HEK293 (cell line): ENCODE measurements around the gene RASL11A.
A peak's percentile ranks its signal among the peaks of the same experiment; 100 is the strongest.

ENCODE experiments used
- CTCF ChIA-PET: fragments of 350-600 bp; formaldehyde crosslinking; extraction: SDS; loops from one replicate; lab custom pipeline; 2021; ENCODE audit warnings: antibody characterized with exemption; lab: Yijun Ruan, JAX
- POLR2A ChIA-PET: fragments of 300-600 bp; formaldehyde crosslinking; extraction: SDS; loops from one replicate; lab custom pipeline; 2020; ENCODE audit warnings: antibody characterized with exemption, inconsistent platforms; lab: Yijun Ruan, JAX
- H3K27ac ChIP-seq: fragments of 200-500 bp; sonication (Bioruptor generic); 2 replicates; pipeline ENCODE4 v1.5.1; 2014; ENCODE audit warnings: low read depth, low read length, control low read depth, inconsistent platforms; ENCODE audit errors: extremely low read depth
- H3K36me3 ChIP-seq, 2 experiments: fragments of 200-500 bp in 1 of 2; sonication (Bioruptor generic) in 1 of 2; 1 replicate in 1 of 2; 2 replicates in 1 of 2; pipeline ENCODE4 v1.5.1; 2014 to 2017; ENCODE audit warnings: inconsistent platforms in 2 of 2, low read length in 2 of 2; ENCODE audit not compliant: control insufficient read depth in 2 of 2, insufficient read depth in 1 of 2
- H3K4me1 ChIP-seq: fragments of 200-500 bp; sonication (Bioruptor generic); 2 replicates; pipeline ENCODE4 v1.5.1; 2014; ENCODE audit warnings: mild to moderate bottlenecking, low read length, inconsistent platforms; ENCODE audit not compliant: control insufficient read depth, insufficient read depth
- H3K4me3 ChIP-seq: 2 replicates; pipeline ENCODE4 v1.5.1; 2011; ENCODE audit warnings: low read depth, mild to moderate bottlenecking, control low read depth, low read length, moderate library complexity
- H3K9me3 ChIP-seq: fragments of 200-500 bp; sonication (Bioruptor generic); 2 replicates; pipeline ENCODE4 v1.5.1; 2014; ENCODE audit warnings: low read depth, low read length, inconsistent platforms; ENCODE audit not compliant: control insufficient read depth, insufficient read depth
- BCL11B ChIP-seq: fragments of 450-650 bp; formaldehyde crosslinking; IDR thresholded peaks from 2 replicates; pipeline ENCODE4 v1.5.1; 2016; ENCODE audit warnings: low read depth, missing biosample characterization, missing genetic modification characterization
- GLI4 ChIP-seq: fragments of 450-650 bp; formaldehyde crosslinking; IDR thresholded peaks from 2 replicates; pipeline ENCODE4 v1.5.1; 2016; ENCODE audit warnings: missing biosample characterization, missing genetic modification characterization
- KLF16 ChIP-seq: fragments of 450-650 bp; formaldehyde crosslinking; IDR thresholded peaks from 2 replicates; pipeline ENCODE4 v1.5.1; 2017; ENCODE audit warnings: missing biosample characterization, missing genetic modification characterization
- MZF1 ChIP-seq: fragments of 450-650 bp; formaldehyde crosslinking; IDR thresholded peaks from 2 replicates; pipeline ENCODE4 v1.5.1; 2017; ENCODE audit warnings: missing biosample characterization, missing genetic modification characterization, borderline replicate concordance
- SCRT2 ChIP-seq: fragments of 450-650 bp; formaldehyde crosslinking; IDR thresholded peaks from 2 replicates; pipeline ENCODE4 v1.5.1; 2016; ENCODE audit warnings: missing biosample characterization, missing genetic modification characterization
- SP3 ChIP-seq: fragments of 450-650 bp; formaldehyde crosslinking; IDR thresholded peaks from 2 replicates; pipeline ENCODE4 v1.5.1; 2016; ENCODE audit warnings: missing biosample characterization, missing genetic modification characterization
- ZBTB21 ChIP-seq: fragments of 450-650 bp; formaldehyde crosslinking; IDR thresholded peaks from 2 replicates; pipeline ENCODE4 v1.5.1; 2017; ENCODE audit warnings: missing biosample characterization, missing genetic modification characterization
- ZEB2 ChIP-seq: fragments of 450-650 bp; formaldehyde crosslinking; IDR thresholded peaks from 2 replicates; pipeline ENCODE4 v1.5.1; 2016; ENCODE audit warnings: missing biosample characterization, missing genetic modification characterization
- ZNF133 ChIP-seq: fragments of 450-650 bp; formaldehyde crosslinking; IDR thresholded peaks from 2 replicates; pipeline ENCODE4 v1.5.1; 2016; ENCODE audit warnings: missing biosample characterization, missing genetic modification characterization
- ZNF2 ChIP-seq: fragments of 450-650 bp; formaldehyde crosslinking; IDR thresholded peaks from 2 replicates; pipeline ENCODE4 v1.5.1; 2016; ENCODE audit warnings: missing biosample characterization, missing genetic modification characterization
- ZNF302 ChIP-seq: fragments of 450-650 bp; formaldehyde crosslinking; IDR thresholded peaks from 2 replicates; pipeline ENCODE4 v1.5.1; 2016; ENCODE audit warnings: missing biosample characterization, missing genetic modification characterization, low read depth
- ZNF37A ChIP-seq: fragments of 450-650 bp; IDR thresholded peaks from 2 replicates; pipeline ENCODE4 v1.5.1; 2018; ENCODE audit warnings: missing biosample characterization, missing genetic modification characterization
- ZNF48 ChIP-seq: fragments of 450-650 bp; formaldehyde crosslinking; IDR thresholded peaks from 2 replicates; pipeline ENCODE4 v1.5.1; 2016; ENCODE audit warnings: missing biosample characterization, missing genetic modification characterization
- ZNF514 ChIP-seq: fragments of 450-650 bp; formaldehyde crosslinking; IDR thresholded peaks from 2 replicates; pipeline ENCODE4 v1.5.1; 2016; ENCODE audit warnings: missing biosample characterization, missing genetic modification characterization
- ZNF596 ChIP-seq: fragments of 450-650 bp; IDR thresholded peaks from 2 replicates; pipeline ENCODE4 v1.5.0; 2018; ENCODE audit warnings: missing biosample characterization, mild to moderate bottlenecking, missing genetic modification characterization, moderate library complexity
- ZNF610 ChIP-seq: fragments of 450-650 bp; formaldehyde crosslinking; IDR thresholded peaks from 2 replicates; pipeline ENCODE4 v1.5.1; 2016; ENCODE audit warnings: missing biosample characterization, missing genetic modification characterization, borderline replicate concordance
- ZNF654 ChIP-seq: fragments of 450-650 bp; formaldehyde crosslinking; IDR thresholded peaks from 2 replicates; pipeline ENCODE4 v1.5.1; 2016; ENCODE audit warnings: low read depth, missing biosample characterization, missing genetic modification characterization
- TF ChIP-seq, protein P1 (sequence below): fragments of 450-650 bp; formaldehyde crosslinking; IDR thresholded peaks from 2 replicates; pipeline ENCODE4 v1.5.1; 2016; ENCODE audit warnings: missing biosample characterization, missing genetic modification characterization
- TF ChIP-seq, protein P2 (sequence below): fragments of 450-650 bp; formaldehyde crosslinking; IDR thresholded peaks from 2 replicates; pipeline ENCODE4 v1.5.1; 2016; ENCODE audit warnings: missing biosample characterization, missing genetic modification characterization, borderline replicate concordance
- TF ChIP-seq, protein P3 (sequence below): fragments of 450-650 bp; formaldehyde crosslinking; IDR thresholded peaks from 2 replicates; pipeline ENCODE4 v1.5.1; 2016; ENCODE audit warnings: missing biosample characterization, missing genetic modification characterization
- TF ChIP-seq, protein P4 (sequence below): fragments of 450-650 bp; formaldehyde crosslinking; IDR thresholded peaks from 2 replicates; pipeline ENCODE4 v1.5.1; 2017; ENCODE audit warnings: missing biosample characterization, missing genetic modification characterization
- TF ChIP-seq, protein P5 (sequence below): fragments of 450-650 bp; formaldehyde crosslinking; IDR thresholded peaks from 2 replicates; pipeline ENCODE4 v1.5.1; 2016; ENCODE audit warnings: missing biosample characterization, missing genetic modification characterization

The RASL11A gene

DNA sequence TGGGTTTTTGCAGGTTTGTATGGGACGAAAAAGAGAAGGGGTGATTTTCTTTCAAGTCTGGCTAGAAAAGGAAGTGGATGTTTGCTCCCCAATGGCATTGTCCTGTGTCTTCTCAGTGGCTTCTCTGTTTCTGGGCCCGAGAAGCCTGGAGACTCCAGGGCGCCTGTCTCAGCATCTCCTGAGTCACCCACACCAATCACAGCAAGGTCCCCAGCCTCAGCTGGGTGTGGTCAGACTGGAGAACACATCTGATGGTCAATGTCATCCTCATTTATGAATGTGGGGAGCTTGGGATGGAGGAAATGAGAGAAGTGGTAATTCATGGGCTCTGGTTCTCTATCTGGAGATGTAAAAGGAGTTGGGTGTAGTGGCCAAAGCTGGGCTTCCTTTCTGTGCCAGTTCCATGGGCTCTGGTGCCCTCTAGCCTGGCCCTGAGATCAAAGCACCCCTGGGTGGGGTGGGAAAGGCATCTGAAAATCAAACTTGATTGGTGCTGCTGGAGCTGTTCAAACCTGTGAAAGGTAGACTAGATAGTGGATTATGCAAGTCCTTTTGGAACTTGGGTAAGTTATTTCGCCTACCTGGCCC, 13.4 kb downstream of the RASL11A start:
- H3K36me3 ChIP-seq, result no peaks in the 10 kb centered on the region
- CTCF ChIA-PET, result interaction anchor here (0.6 to 1.1 kb wide), 3 partner anchors 12 to 338 kb away, joined by 3 to 4 read pairs (median 3); no protein-coding TSS in a partner anchor
- no peak overlapping the region for H3K27ac ChIP-seq
- no peak overlapping the region for H3K4me3 ChIP-seq
- no peak for TF ChIP-seq BCL11B (tag by site-specific recombination)
- TF ChIP-seq ZNF654 (tag by site-specific recombination), result peak; percentile 16; the same call in 1 of the 2 replicates
- TF ChIP-seq ZNF133, result no peak
- TF ChIP-seq, protein P1, sequence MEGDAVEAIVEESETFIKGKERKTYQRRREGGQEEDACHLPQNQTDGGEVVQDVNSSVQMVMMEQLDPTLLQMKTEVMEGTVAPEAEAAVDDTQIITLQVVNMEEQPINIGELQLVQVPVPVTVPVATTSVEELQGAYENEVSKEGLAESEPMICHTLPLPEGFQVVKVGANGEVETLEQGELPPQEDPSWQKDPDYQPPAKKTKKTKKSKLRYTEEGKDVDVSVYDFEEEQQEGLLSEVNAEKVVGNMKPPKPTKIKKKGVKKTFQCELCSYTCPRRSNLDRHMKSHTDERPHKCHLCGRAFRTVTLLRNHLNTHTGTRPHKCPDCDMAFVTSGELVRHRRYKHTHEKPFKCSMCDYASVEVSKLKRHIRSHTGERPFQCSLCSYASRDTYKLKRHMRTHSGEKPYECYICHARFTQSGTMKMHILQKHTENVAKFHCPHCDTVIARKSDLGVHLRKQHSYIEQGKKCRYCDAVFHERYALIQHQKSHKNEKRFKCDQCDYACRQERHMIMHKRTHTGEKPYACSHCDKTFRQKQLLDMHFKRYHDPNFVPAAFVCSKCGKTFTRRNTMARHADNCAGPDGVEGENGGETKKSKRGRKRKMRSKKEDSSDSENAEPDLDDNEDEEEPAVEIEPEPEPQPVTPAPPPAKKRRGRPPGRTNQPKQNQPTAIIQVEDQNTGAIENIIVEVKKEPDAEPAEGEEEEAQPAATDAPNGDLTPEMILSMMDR (tag by site-specific recombination), result peak; percentile 47; the same call in 1 of the 2 replicates
- H3K4me1 ChIP-seq, result 0 out of 2 replicates have a peak, but pooled peaks cover 4% of the 10 kb centered on the region
- POLR2A ChIA-PET, result no interaction called here
- no peaks in the 10 kb centered on the region for H3K9me3 ChIP-seq

DNA sequence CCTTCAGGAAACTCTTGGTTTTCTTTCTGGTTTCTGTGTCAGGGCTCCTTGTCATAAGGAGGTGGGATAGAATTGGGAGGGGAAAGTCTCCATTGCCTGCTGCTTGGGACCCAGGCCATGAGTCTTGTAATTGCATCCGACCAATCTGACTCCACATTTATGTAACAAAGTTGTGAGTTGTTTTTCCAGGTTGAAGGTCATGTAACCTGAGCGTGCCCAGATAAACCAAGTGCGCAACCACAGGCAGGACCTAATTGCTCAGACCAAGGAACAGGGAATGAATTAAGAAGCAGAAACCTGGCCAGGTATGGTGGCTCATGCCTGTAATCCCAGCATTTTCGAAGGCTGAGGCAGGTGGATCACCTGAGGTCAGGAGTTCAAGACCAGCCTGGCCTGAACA, 17.8 kb downstream of the RASL11A start:
- ChIA-PET CTCF (no interaction called here), POLR2A (no interaction called here)
- H3K9me3 ChIP-seq, result no peaks in the 10 kb centered on the region
- H3K36me3 ChIP-seq, result no peaks in the 10 kb centered on the region
- TF ChIP-seq MZF1, result no peak
- TF ChIP-seq ZNF37A (tag by site-specific recombination), result no peak
- no peak for TF ChIP-seq ZNF48 (tag by site-specific recombination)
- TF ChIP-seq ZNF302 (tag by site-specific recombination), result no peak
- TF ChIP-seq ZNF596 (tag by site-specific recombination), result no peak
- no peak for TF ChIP-seq SP3 (tag by site-specific recombination)
- no peak for TF ChIP-seq GLI4
- TF ChIP-seq, protein P2, sequence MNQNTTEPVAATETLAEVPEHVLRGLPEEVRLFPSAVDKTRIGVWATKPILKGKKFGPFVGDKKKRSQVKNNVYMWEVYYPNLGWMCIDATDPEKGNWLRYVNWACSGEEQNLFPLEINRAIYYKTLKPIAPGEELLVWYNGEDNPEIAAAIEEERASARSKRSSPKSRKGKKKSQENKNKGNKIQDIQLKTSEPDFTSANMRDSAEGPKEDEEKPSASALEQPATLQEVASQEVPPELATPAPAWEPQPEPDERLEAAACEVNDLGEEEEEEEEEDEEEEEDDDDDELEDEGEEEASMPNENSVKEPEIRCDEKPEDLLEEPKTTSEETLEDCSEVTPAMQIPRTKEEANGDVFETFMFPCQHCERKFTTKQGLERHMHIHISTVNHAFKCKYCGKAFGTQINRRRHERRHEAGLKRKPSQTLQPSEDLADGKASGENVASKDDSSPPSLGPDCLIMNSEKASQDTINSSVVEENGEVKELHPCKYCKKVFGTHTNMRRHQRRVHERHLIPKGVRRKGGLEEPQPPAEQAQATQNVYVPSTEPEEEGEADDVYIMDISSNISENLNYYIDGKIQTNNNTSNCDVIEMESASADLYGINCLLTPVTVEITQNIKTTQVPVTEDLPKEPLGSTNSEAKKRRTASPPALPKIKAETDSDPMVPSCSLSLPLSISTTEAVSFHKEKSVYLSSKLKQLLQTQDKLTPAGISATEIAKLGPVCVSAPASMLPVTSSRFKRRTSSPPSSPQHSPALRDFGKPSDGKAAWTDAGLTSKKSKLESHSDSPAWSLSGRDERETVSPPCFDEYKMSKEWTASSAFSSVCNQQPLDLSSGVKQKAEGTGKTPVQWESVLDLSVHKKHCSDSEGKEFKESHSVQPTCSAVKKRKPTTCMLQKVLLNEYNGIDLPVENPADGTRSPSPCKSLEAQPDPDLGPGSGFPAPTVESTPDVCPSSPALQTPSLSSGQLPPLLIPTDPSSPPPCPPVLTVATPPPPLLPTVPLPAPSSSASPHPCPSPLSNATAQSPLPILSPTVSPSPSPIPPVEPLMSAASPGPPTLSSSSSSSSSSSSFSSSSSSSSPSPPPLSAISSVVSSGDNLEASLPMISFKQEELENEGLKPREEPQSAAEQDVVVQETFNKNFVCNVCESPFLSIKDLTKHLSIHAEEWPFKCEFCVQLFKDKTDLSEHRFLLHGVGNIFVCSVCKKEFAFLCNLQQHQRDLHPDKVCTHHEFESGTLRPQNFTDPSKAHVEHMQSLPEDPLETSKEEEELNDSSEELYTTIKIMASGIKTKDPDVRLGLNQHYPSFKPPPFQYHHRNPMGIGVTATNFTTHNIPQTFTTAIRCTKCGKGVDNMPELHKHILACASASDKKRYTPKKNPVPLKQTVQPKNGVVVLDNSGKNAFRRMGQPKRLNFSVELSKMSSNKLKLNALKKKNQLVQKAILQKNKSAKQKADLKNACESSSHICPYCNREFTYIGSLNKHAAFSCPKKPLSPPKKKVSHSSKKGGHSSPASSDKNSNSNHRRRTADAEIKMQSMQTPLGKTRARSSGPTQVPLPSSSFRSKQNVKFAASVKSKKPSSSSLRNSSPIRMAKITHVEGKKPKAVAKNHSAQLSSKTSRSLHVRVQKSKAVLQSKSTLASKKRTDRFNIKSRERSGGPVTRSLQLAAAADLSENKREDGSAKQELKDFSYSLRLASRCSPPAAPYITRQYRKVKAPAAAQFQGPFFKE (tag by site-specific recombination), result no peak
- no peak for TF ChIP-seq ZBTB21 (tag by site-specific recombination)
- no peak for TF ChIP-seq ZNF2
- TF ChIP-seq, protein P3, sequence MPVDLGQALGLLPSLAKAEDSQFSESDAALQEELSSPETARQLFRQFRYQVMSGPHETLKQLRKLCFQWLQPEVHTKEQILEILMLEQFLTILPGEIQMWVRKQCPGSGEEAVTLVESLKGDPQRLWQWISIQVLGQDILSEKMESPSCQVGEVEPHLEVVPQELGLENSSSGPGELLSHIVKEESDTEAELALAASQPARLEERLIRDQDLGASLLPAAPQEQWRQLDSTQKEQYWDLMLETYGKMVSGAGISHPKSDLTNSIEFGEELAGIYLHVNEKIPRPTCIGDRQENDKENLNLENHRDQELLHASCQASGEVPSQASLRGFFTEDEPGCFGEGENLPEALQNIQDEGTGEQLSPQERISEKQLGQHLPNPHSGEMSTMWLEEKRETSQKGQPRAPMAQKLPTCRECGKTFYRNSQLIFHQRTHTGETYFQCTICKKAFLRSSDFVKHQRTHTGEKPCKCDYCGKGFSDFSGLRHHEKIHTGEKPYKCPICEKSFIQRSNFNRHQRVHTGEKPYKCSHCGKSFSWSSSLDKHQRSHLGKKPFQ (tag by site-specific recombination), result no peak
- no peak for TF ChIP-seq KLF16 (tag by site-specific recombination)
- no peak for TF ChIP-seq ZEB2
- no peak for TF ChIP-seq ZNF610
- TF ChIP-seq, protein P4, sequence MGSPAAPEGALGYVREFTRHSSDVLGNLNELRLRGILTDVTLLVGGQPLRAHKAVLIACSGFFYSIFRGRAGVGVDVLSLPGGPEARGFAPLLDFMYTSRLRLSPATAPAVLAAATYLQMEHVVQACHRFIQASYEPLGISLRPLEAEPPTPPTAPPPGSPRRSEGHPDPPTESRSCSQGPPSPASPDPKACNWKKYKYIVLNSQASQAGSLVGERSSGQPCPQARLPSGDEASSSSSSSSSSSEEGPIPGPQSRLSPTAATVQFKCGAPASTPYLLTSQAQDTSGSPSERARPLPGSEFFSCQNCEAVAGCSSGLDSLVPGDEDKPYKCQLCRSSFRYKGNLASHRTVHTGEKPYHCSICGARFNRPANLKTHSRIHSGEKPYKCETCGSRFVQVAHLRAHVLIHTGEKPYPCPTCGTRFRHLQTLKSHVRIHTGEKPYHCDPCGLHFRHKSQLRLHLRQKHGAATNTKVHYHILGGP (tag by site-specific recombination), result no peak
- no peak for TF ChIP-seq SCRT2 (tag by site-specific recombination)
- no peak for TF ChIP-seq ZNF514 (tag by site-specific recombination)
- TF ChIP-seq, protein P5, sequence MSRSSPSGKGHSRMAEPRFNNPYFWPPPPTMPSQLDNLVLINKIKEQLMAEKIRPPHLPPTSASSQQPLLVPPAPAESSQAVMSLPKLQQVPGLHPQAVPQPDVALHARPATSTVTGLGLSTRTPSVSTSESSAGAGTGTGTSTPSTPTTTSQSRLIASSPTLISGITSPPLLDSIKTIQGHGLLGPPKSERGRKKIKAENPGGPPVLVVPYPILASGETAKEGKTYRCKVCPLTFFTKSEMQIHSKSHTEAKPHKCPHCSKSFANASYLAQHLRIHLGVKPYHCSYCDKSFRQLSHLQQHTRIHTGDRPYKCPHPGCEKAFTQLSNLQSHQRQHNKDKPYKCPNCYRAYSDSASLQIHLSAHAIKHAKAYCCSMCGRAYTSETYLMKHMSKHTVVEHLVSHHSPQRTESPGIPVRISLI (tag by site-specific recombination), result no peak
- no peak overlapping the region for H3K27ac ChIP-seq
- no peak overlapping the region for H3K4me3 ChIP-seq
- 0 out of 2 replicates have a peak, but pooled peaks cover 4% of the 10 kb centered on the region for H3K4me1 ChIP-seq
